ENCODE measurements around the gene YKT6.

The YKT6 gene

DNA sequence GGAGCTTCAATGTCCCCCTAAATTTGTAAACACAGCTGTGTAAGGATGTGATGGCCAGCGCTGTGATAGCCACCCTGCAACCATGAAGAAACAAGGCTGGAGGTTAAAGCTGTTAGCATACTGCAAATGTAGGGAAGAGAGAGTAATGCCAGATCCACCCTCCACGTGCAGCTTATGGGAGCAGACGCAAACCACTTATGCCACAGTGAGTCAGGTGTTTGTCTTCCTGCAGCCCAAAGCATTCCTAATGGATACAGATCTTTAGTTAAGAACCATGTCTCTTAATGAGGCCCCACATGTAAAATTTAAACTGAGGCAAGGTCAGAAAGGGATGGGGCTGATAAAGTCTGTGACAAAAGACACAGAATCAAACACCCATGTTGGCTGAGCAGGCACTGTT is 46.1 kb upstream of the YKT6 start:
- no peak overlapping the region for H2BK12ac ChIP-seq (ENCODE audit: low read length in 2 of 2)
- H4K8ac ChIP-seq (ENCODE audit: low read length) = no peak overlapping the region
- no peaks in the 10 kb centered on the region for H3K9me3 ChIP-seq (ENCODE audit: control insufficient read depth, low read length)
- H3K4me2 ChIP-seq (ENCODE audit: low read length, poor library complexity, severe bottlenecking) = no peak overlapping the region
- no peak overlapping the region for H3K18ac ChIP-seq (ENCODE audit: low read depth in 1 of 2, low read length in 2 of 2)
- peaks cover 0 to 24% of the 10 kb centered on the region in 2 experiments for H3K27me3 ChIP-seq (ENCODE audit: control insufficient read depth in 1 of 2, insufficient read depth in 1 of 2, low read length in 2 of 2)
- no peak overlapping the region for H3K4ac ChIP-seq (ENCODE audit: low read depth in 1 of 2, low read length in 2 of 2)
- H2AK5ac ChIP-seq (ENCODE audit: low read length, severe bottlenecking) = no peak overlapping the region
- no peak for DNase-seq
- H3K79me1 ChIP-seq (replicated peaks; ENCODE audit: low read length, poor library complexity, severe bottlenecking) = no peaks in the 10 kb centered on the region
- no peak overlapping the region for H3K14ac ChIP-seq (ENCODE audit: low read length in 2 of 2)
- no peak overlapping the region for H2BK120ac ChIP-seq (ENCODE audit: low read depth, low read length)
- no peak overlapping the region for H2BK15ac ChIP-seq (ENCODE audit: low read depth, poor library complexity, severe bottlenecking)
- no peak overlapping the region for H2BK5ac ChIP-seq (ENCODE audit: low read depth, low read length, poor library complexity, severe bottlenecking)
- H3K4me3 ChIP-seq (ENCODE audit: insufficient read depth in 1 of 2, low read depth in 1 of 2, low read length in 2 of 2) = no peak overlapping the region
- peaks cover 13% of the 10 kb centered on the region for H3K4me1 ChIP-seq (ENCODE audit: control insufficient read depth, insufficient read depth, low read depth, low read length)
- no peak overlapping the region for H4K91ac ChIP-seq (ENCODE audit: low read length)
- 63% methylated on average over 3 of the region's 3 CpGs for WGBS
- H3K27ac ChIP-seq (ENCODE audit: low read length, poor library complexity, severe bottlenecking) = no peak overlapping the region
- H3K9ac ChIP-seq (ENCODE audit: low read length) = no peak overlapping the region
- H2AFZ ChIP-seq (ENCODE audit: low read depth, low read length) = no peak overlapping the region
- H3K23ac ChIP-seq (ENCODE audit: low read length in 2 of 2) = no peak overlapping the region
- no peaks in the 10 kb centered on the region for H3K36me3 ChIP-seq (ENCODE audit: control insufficient read depth in 1 of 2, insufficient read depth in 2 of 2, low read depth in 1 of 2, low read length in 2 of 2)

DNA sequence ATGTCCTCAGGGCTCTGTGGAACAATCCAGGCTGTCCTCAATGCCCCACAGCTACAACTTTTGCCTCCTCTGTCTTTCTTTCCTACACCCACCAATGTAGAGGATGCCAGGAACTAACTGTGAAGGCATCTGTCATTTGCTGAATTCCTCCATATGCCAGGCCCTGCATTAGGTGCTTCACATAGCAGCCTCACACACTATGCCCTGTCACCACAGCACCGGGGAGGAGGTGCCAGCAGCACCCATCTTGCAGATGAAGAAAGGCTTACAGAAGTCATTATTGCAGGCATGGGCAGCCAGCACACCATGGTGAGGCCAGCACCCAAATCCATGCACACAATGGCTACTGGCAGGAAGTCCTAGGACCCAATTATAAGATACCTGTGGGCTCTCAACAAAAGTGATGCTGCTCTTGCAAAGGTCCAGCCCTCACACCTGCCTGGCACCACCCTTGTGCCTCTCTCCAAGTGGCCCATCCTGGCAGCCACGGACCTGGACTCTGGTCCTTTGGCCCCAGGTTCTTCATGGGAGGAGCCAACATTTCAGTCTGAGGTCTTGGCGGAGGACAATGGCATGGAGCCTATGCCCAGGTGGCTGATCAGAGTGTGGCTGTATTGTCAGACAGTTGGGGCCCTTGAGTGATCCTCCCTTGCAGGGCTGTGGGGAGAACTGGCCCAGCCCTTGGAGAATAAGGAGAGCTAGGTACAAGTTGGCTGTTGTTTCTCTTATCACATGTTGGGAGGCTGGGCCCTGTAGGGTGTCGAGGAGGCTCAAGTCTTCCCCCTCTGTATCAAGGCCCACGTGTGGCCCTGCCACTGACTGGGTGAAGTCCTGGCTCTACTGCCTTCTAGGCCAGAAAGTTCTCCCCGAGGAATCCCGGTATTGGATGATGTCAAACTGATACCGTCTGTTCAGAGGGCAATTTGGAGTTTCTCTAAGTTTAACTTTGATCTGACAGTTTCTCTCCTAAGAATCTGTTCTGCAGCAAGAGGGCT is 45.3 kb upstream of the YKT6 start:
- H3K27ac ChIP-seq (ENCODE audit: low read length, poor library complexity, severe bottlenecking) = no peak overlapping the region
- H3K9ac ChIP-seq (ENCODE audit: low read length) = no peak overlapping the region
- H2BK15ac ChIP-seq (ENCODE audit: low read depth, poor library complexity, severe bottlenecking) = no peak overlapping the region
- H3K79me1 ChIP-seq (replicated peaks; ENCODE audit: low read length, poor library complexity, severe bottlenecking) = no peaks in the 10 kb centered on the region
- no peak overlapping the region for H3K4ac ChIP-seq (ENCODE audit: low read depth in 1 of 2, low read length in 2 of 2)
- H4K91ac ChIP-seq (ENCODE audit: low read length) = peak overlapping the region; percentile 43
- no peak overlapping the region for H2AFZ ChIP-seq (ENCODE audit: low read depth, low read length)
- H3K9me3 ChIP-seq (ENCODE audit: control insufficient read depth, low read length) = no peaks in the 10 kb centered on the region
- no peak overlapping the region for H3K18ac ChIP-seq (ENCODE audit: low read depth in 1 of 2, low read length in 2 of 2)
- no peak for DNase-seq
- no peak overlapping the region for H3K14ac ChIP-seq (ENCODE audit: low read length in 2 of 2)
- 77% methylated on average over 8 of the region's 8 CpGs for WGBS
- peaks cover 11% of the 10 kb centered on the region for H3K4me1 ChIP-seq (ENCODE audit: control insufficient read depth, insufficient read depth, low read depth, low read length)
- H3K4me3 ChIP-seq (ENCODE audit: insufficient read depth in 1 of 2, low read depth in 1 of 2, low read length in 2 of 2) = no peak overlapping the region
- H2AK5ac ChIP-seq (ENCODE audit: low read length, severe bottlenecking) = no peak overlapping the region
- no peak overlapping the region for H2BK12ac ChIP-seq (ENCODE audit: low read length in 2 of 2)
- no peak overlapping the region for H4K8ac ChIP-seq (ENCODE audit: low read length)
- H2BK5ac ChIP-seq (ENCODE audit: low read depth, low read length, poor library complexity, severe bottlenecking) = no peak overlapping the region
- peaks cover 0 to 24% of the 10 kb centered on the region in 2 experiments for H3K27me3 ChIP-seq (ENCODE audit: control insufficient read depth in 1 of 2, insufficient read depth in 1 of 2, low read length in 2 of 2)
- no peak overlapping the region for H2BK120ac ChIP-seq (ENCODE audit: low read depth, low read length)
- no peak overlapping the region for H3K4me2 ChIP-seq (ENCODE audit: low read length, poor library complexity, severe bottlenecking)
- no peak overlapping the region for H3K23ac ChIP-seq (ENCODE audit: low read length in 2 of 2)
- no peaks in the 10 kb centered on the region for H3K36me3 ChIP-seq (ENCODE audit: control insufficient read depth in 1 of 2, insufficient read depth in 2 of 2, low read depth in 1 of 2, low read length in 2 of 2)

DNA sequence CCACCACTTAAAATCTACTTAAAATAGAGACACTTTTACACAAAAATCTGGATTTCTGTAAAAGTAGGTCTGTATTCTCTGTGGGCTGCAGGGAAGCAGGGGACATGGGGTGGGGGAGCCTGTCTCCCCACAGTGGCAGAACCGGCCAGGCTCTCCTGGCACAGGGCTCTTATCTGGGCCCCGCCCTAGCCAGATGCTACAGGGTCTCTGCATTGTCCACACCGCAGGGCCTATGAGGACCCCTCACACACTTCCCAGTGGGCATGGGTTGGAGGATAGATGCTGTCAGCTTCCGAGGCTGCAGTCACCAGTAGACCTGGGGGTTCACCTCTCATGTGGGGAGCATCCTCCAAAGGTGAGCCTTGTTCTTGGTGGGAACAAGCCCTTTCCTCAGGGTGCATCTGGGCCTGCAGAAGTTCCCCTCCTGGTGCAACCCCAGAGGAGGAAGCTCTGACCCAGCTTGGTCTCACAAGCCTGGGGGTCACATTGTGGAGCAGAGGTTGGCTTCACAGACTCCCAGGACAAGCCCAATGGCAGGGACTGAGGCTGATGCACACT is 44.2 kb upstream of the YKT6 start:
- H4K91ac ChIP-seq (ENCODE audit: low read length) = no peak overlapping the region

More for the DNA sequence above, 44.2 kb upstream of the YKT6 start:
- no peak overlapping the region for H3K23ac ChIP-seq (ENCODE audit: low read length in 2 of 2)
- H4K8ac ChIP-seq (ENCODE audit: low read length) = no peak overlapping the region
- H2BK5ac ChIP-seq (ENCODE audit: low read depth, low read length, poor library complexity, severe bottlenecking) = no peak overlapping the region
- peaks cover 0 to 24% of the 10 kb centered on the region in 2 experiments for H3K27me3 ChIP-seq (ENCODE audit: control insufficient read depth in 1 of 2, insufficient read depth in 1 of 2, low read length in 2 of 2)
- H3K4me2 ChIP-seq (ENCODE audit: low read length, poor library complexity, severe bottlenecking) = no peak overlapping the region
- 66% methylated on average over 4 of the region's 4 CpGs for WGBS
- no peaks in the 10 kb centered on the region for H3K9me3 ChIP-seq (ENCODE audit: control insufficient read depth, low read length)
- no peak overlapping the region for H3K4ac ChIP-seq (ENCODE audit: low read depth in 1 of 2, low read length in 2 of 2)
- no peak overlapping the region for H3K14ac ChIP-seq (ENCODE audit: low read length in 2 of 2)
- no peak overlapping the region for H2AFZ ChIP-seq (ENCODE audit: low read depth, low read length)
- no peak overlapping the region for H3K9ac ChIP-seq (ENCODE audit: low read length)
- no peak overlapping the region for H3K18ac ChIP-seq (ENCODE audit: low read depth in 1 of 2, low read length in 2 of 2)
- H3K4me3 ChIP-seq (ENCODE audit: insufficient read depth in 1 of 2, low read depth in 1 of 2, low read length in 2 of 2) = no peak overlapping the region
- no peak overlapping the region for H2BK15ac ChIP-seq (ENCODE audit: low read depth, poor library complexity, severe bottlenecking)
- no peak overlapping the region for H2BK120ac ChIP-seq (ENCODE audit: low read depth, low read length)
- no peak overlapping the region for H2AK5ac ChIP-seq (ENCODE audit: low read length, severe bottlenecking)
- no peak for DNase-seq
- H2BK12ac ChIP-seq (ENCODE audit: low read length in 2 of 2) = no peak overlapping the region
- no peaks in the 10 kb centered on the region for H3K79me1 ChIP-seq (replicated peaks; ENCODE audit: low read length, poor library complexity, severe bottlenecking)
- H3K36me3 ChIP-seq (ENCODE audit: control insufficient read depth in 1 of 2, insufficient read depth in 2 of 2, low read depth in 1 of 2, low read length in 2 of 2) = no peaks in the 10 kb centered on the region
- H3K4me1 ChIP-seq (ENCODE audit: control insufficient read depth, insufficient read depth, low read depth, low read length) = peaks cover 11% of the 10 kb centered on the region
- no peak overlapping the region for H3K27ac ChIP-seq (ENCODE audit: low read length, poor library complexity, severe bottlenecking)
